ENCODE measurements around the gene WDR35.
"Not testable (repeated sequence)": the region's sequence is repeated elsewhere in the genome, so short reads cannot be mapped to it uniquely, and the experiment has no call there.

WDR35 gene

GRCh38 chr2:19924526-19924925, 65.4 kb downstream of the WDR35 start:
- not testable (repeated sequence) for H3K4me1 ChIP-seq (ENCODE audit: control insufficient read depth, insufficient read depth, low read length); H3K36me3 ChIP-seq (ENCODE audit: control insufficient read depth, insufficient read depth, low read length); H3K4me3 ChIP-seq (ENCODE audit: low read length); H3K9me3 ChIP-seq (ENCODE audit: control insufficient read depth, low read length); H3K27me3 ChIP-seq (ENCODE audit: control insufficient read depth, insufficient read depth, low read length); H3K9ac ChIP-seq (ENCODE audit: low read length)

- H3K4me1 ChIP-seq (ENCODE audit: control insufficient read depth, insufficient read depth, low read length); H3K36me3 ChIP-seq (ENCODE audit: control insufficient read depth, insufficient read depth, low read length); H3K4me3 ChIP-seq (ENCODE audit: low read length): not testable (repeated sequence)
Observed at GRCh38 chr2:19922188-19922587, 67.7 kb downstream of the WDR35 start.

GRCh38 chr2:19916385-19916950, 73.4 kb downstream of the WDR35 start:
- no peaks in the 10 kb centered on the region for H3K27me3 ChIP-seq (ENCODE audit: control insufficient read depth, insufficient read depth, low read length)
- no peak overlapping the region for H3K4me3 ChIP-seq (ENCODE audit: low read length)
- no peaks in the 10 kb centered on the region for H3K4me1 ChIP-seq (ENCODE audit: control insufficient read depth, insufficient read depth, low read length)
- H3K36me3 ChIP-seq (ENCODE audit: control insufficient read depth, insufficient read depth, low read length), result no peaks in the 10 kb centered on the region
- H3K9ac ChIP-seq (ENCODE audit: low read length), result no peak overlapping the region
- H3K9me3 ChIP-seq (ENCODE audit: control insufficient read depth, low read length), result no peaks in the 10 kb centered on the region

More at GRCh38 chr2:19922188-19922587, 67.7 kb downstream of the WDR35 start:
- not testable (repeated sequence) for H3K27me3 ChIP-seq (ENCODE audit: control insufficient read depth, insufficient read depth, low read length); H3K9me3 ChIP-seq (ENCODE audit: control insufficient read depth, low read length); H3K9ac ChIP-seq (ENCODE audit: low read length)

GRCh38 chr2:19914266-19914975, 75.5 kb downstream of the WDR35 start:
- H3K27me3 ChIP-seq (ENCODE audit: control insufficient read depth, insufficient read depth, low read length), result no peaks in the 10 kb centered on the region
- no peak overlapping the region for H3K4me3 ChIP-seq (ENCODE audit: low read length)
- no peaks in the 10 kb centered on the region for H3K36me3 ChIP-seq (ENCODE audit: control insufficient read depth, insufficient read depth, low read length)
- no peaks in the 10 kb centered on the region for H3K4me1 ChIP-seq (ENCODE audit: control insufficient read depth, insufficient read depth, low read length)
- no peak overlapping the region for H3K9ac ChIP-seq (ENCODE audit: low read length)
- H3K9me3 ChIP-seq (ENCODE audit: control insufficient read depth, low read length), result no peaks in the 10 kb centered on the region

- H3K9me3 ChIP-seq (ENCODE audit: control insufficient read depth, low read length), result no peaks in the 10 kb centered on the region
- H3K27me3 ChIP-seq (ENCODE audit: control insufficient read depth, insufficient read depth, low read length), result no peaks in the 10 kb centered on the region
- H3K4me3 ChIP-seq (ENCODE audit: low read length), result no peak overlapping the region
- no peaks in the 10 kb centered on the region for H3K36me3 ChIP-seq (ENCODE audit: control insufficient read depth, insufficient read depth, low read length)
- H3K9ac ChIP-seq (ENCODE audit: low read length), result no peak overlapping the region
- H3K4me1 ChIP-seq (ENCODE audit: control insufficient read depth, insufficient read depth, low read length), result no peaks in the 10 kb centered on the region
Observed at GRCh38 chr2:19911808-19912509, 77.9 kb downstream of the WDR35 start.

- Histone ChIP-seq H3K9ac (ENCODE audit: low read length) (peak overlapping the region; percentile 95), H3K27me3 (ENCODE audit: control insufficient read depth, insufficient read depth, low read length) (no peaks in the 10 kb centered on the region), H3K4me3 (ENCODE audit: low read length) (peak overlapping the region; percentile 49), H3K9me3 (ENCODE audit: control insufficient read depth, low read length) (no peaks in the 10 kb centered on the region), H3K4me1 (ENCODE audit: control insufficient read depth, insufficient read depth, low read length) (no peaks in the 10 kb centered on the region), H3K36me3 (ENCODE audit: control insufficient read depth, insufficient read depth, low read length) (no peaks in the 10 kb centered on the region)
Observed at GRCh38 chr2:19902216-19902740, 87.6 kb downstream of the WDR35 start.

GRCh38 chr2:19901442-19902215, 88.3 kb downstream of the WDR35 start, which contains the start of gene TTC32:
TSS of gene TTC32 (minus strand) at chr2:19901983. CDS start at chr2:19901854, 129 bp downstream.
- peak within 1 kb of the TSS; percentile 95 for H3K9ac ChIP-seq (ENCODE audit: low read length)
- no peaks in the 10 kb centered on the region for H3K4me1 ChIP-seq (ENCODE audit: control insufficient read depth, insufficient read depth, low read length)
- H3K27me3 ChIP-seq (ENCODE audit: control insufficient read depth, insufficient read depth, low read length), result no peaks in the 10 kb centered on the region
- H3K4me3 ChIP-seq (ENCODE audit: low read length), result peak within 1 kb of the TSS; percentile 49
- no peaks in the 10 kb centered on the region for H3K36me3 ChIP-seq (ENCODE audit: control insufficient read depth, insufficient read depth, low read length)
- H3K9me3 ChIP-seq (ENCODE audit: control insufficient read depth, low read length), result no peaks in the 10 kb centered on the region

- Histone ChIP-seq H3K9me3 (ENCODE audit: control insufficient read depth, low read length) (no peaks in the 10 kb centered on the region), H3K36me3 (ENCODE audit: control insufficient read depth, insufficient read depth, low read length) (no peaks in the 10 kb centered on the region), H3K4me1 (ENCODE audit: control insufficient read depth, insufficient read depth, low read length) (no peaks in the 10 kb centered on the region), H3K9ac (ENCODE audit: low read length) (peak overlapping the region; percentile 95), H3K4me3 (ENCODE audit: low read length) (peak overlapping the region; percentile 49), H3K27me3 (ENCODE audit: control insufficient read depth, insufficient read depth, low read length) (no peaks in the 10 kb centered on the region)
Observed at GRCh38 chr2:19900931-19901441, 88.9 kb downstream of the WDR35 start.

GRCh38 chr2:19899985-19900930, 89.6 kb downstream of the WDR35 start:
- H3K4me1 ChIP-seq (ENCODE audit: control insufficient read depth, insufficient read depth, low read length), result no peaks in the 10 kb centered on the region
- no peaks in the 10 kb centered on the region for H3K9me3 ChIP-seq (ENCODE audit: control insufficient read depth, low read length)
- H3K36me3 ChIP-seq (ENCODE audit: control insufficient read depth, insufficient read depth, low read length), result no peaks in the 10 kb centered on the region
- peak overlapping the region; percentile 49 for H3K4me3 ChIP-seq (ENCODE audit: low read length)
- H3K9ac ChIP-seq (ENCODE audit: low read length), result peak overlapping the region; percentile 95
- no peaks in the 10 kb centered on the region for H3K27me3 ChIP-seq (ENCODE audit: control insufficient read depth, insufficient read depth, low read length)

GRCh38 chr2:19898592-19899329, 91.1 kb downstream of the WDR35 start:
- H3K4me1 ChIP-seq (ENCODE audit: control insufficient read depth, insufficient read depth, low read length), result no peaks in the 10 kb centered on the region
- no peak overlapping the region for H3K4me3 ChIP-seq (ENCODE audit: low read length)
- H3K9ac ChIP-seq (ENCODE audit: low read length), result no peak overlapping the region

More at GRCh38 chr2:19898592-19899329, 91.1 kb downstream of the WDR35 start:
- Histone ChIP-seq H3K36me3 (ENCODE audit: control insufficient read depth, insufficient read depth, low read length) (no peaks in the 10 kb centered on the region), H3K9me3 (ENCODE audit: control insufficient read depth, low read length) (no peaks in the 10 kb centered on the region), H3K27me3 (ENCODE audit: control insufficient read depth, insufficient read depth, low read length) (no peaks in the 10 kb centered on the region)

Measured in mucosa of stomach (tissue), 1 donor.